Vagina (tissue), 2 donors: ENCODE data around the gene SETDB1. TPM values are rescaled to one million over a fixed set of nuclear protein-coding genes. Genes with fewer than 3 reads are reported as not detected.

Experiments used
- DNase-seq, 2 donors: peaks; one replicate each; pipeline ENCODE4 v3.0.0-alpha.2; 2017; ENCODE audit errors: extremely low spot score in 2 of 2
- H3K27ac ChIP-seq: fragments of 200-600 bp; sonication (generic); one replicate; pipeline ENCODE4 v1.5.1; 2019
- H3K27me3 ChIP-seq: fragments of 200-600 bp; sonication (generic); one replicate; pipeline ENCODE4 v1.5.1; 2019
- H3K36me3 ChIP-seq, 2 donors: fragments of 200-600 bp; sonication (generic); one replicate each; pipeline ENCODE4 v1.5.1; 2017 to 2019
- H3K4me1 ChIP-seq: fragments of 200-600 bp; sonication (generic); one replicate; pipeline ENCODE4 v1.5.1; 2019
- H3K4me3 ChIP-seq, 2 donors: fragments of 200-600 bp; sonication (generic); 1 replicate in 1 of 2; 2 replicates in 1 of 2; pipeline ENCODE4 v1.5.1; 2016 to 2019
- H3K9me3 ChIP-seq: fragments of 200-600 bp; sonication (generic); one replicate; pipeline ENCODE4 v1.5.1; 2019
- CTCF ChIP-seq, 3 experiments: fragments of 450-650 bp in 2 of 3; fragments of 200-600 bp in 1 of 3; sonication (generic) in 1 of 3; IDR thresholded peaks; one replicate each; pipeline ENCODE4 v1.5.1; 2017 to 2019; ENCODE audit warnings: antibody characterized with exemption in 3 of 3, mild to moderate bottlenecking in 2 of 3, moderate library complexity in 2 of 3
- POLR2A ChIP-seq, 2 donors: fragments of 450-650 bp; IDR thresholded peaks; one replicate each; pipeline ENCODE4 v1.6.1; 2017; ENCODE audit warnings: antibody characterized with exemption in 2 of 2, mild to moderate bottlenecking in 2 of 2, moderate library complexity in 2 of 2
- POLR2AphosphoS5 ChIP-seq, 2 donors: sonication (generic); formaldehyde crosslinking; IDR thresholded peaks; one replicate each; pipeline ENCODE4 v1.9.0; 2017; ENCODE audit warnings: antibody characterized with exemption in 2 of 2, mild to moderate bottlenecking in 2 of 2, low read depth in 1 of 2; ENCODE audit not compliant: insufficient read depth in 1 of 2
- intact Hi-C: fragments of 100-400 bp; cut with DNase I; formaldehyde crosslinking; loops from one replicate; pipeline ENCODE4 v1.15.1; 2023
- total RNA-seq: library from RNA; depleted of rRNA; stranded (reverse); fragments of >200 nt; gene quantifications from one replicate; pipeline ENCODE4 v1.2.3, GENCODE V29; 2016

SETDB1 gene
- total RNA-seq, 1 donor from 2014 or later = 51.1 TPM

GRCh38 chr1:151002611-151003010 is 76.4 kb downstream of the SETDB1 start:
- H3K4me3 ChIP-seq = peak overlapping the region in 1 of 2 donors; percentile 16
- H3K27me3 ChIP-seq = no peaks in the 10 kb centered on the region
- intact Hi-C loops = no loop called here
- H3K9me3 ChIP-seq = no peaks in the 10 kb centered on the region
- no peak for DNase-seq
- TF ChIP-seq CTCF (IDR thresholded peaks at IDR 0.05) = no peak
- peaks cover 0 to 34% of the 10 kb centered on the region in 2 donors for H3K36me3 ChIP-seq
- H3K4me1 ChIP-seq = peaks cover 51% of the 10 kb centered on the region
- peak overlapping the region; percentile 33 for H3K27ac ChIP-seq

GRCh38 chr1:151003180-151003579 is 77.0 kb downstream of the SETDB1 start:
- no peak for TF ChIP-seq CTCF (IDR thresholded peaks at IDR 0.05)
- TF ChIP-seq POLR2AphosphoS5 (IDR thresholded peaks at IDR 0.05; ENCODE audit: insufficient read depth in 1 of 2, low read depth in 1 of 2) = no peak
- no peak for TF ChIP-seq POLR2A (IDR thresholded peaks at IDR 0.05)
- Histone ChIP-seq H3K27ac (peak overlapping the region; percentile 33), H3K27me3 (no peaks in the 10 kb centered on the region), H3K4me1 (peaks cover 55% of the 10 kb centered on the region), H3K4me3 (peak overlapping the region; percentile 16 to 18), H3K36me3 (peaks cover 0 to 28% of the 10 kb centered on the region in 2 donors), H3K9me3 (no peaks in the 10 kb centered on the region)
- DNase-seq = no peak
- intact Hi-C loops = no loop called here

GRCh38 chr1:151005729-151006319 is 79.7 kb downstream of the SETDB1 start:
- intact Hi-C loops = no loop called here
- Histone ChIP-seq H3K4me3 (peak overlapping the region; percentile 62 to 70), H3K9me3 (no peaks in the 10 kb centered on the region), H3K36me3 (peaks cover 0 to 13% of the 10 kb centered on the region in 2 donors), H3K27ac (peak overlapping the region; percentile 93), H3K4me1 (peaks cover 79% of the 10 kb centered on the region), H3K27me3 (no peaks in the 10 kb centered on the region)
- no peak for DNase-seq
- TF ChIP-seq POLR2AphosphoS5 (IDR thresholded peaks at IDR 0.05; ENCODE audit: insufficient read depth in 1 of 2, low read depth in 1 of 2) = no peak
- TF ChIP-seq POLR2A (IDR thresholded peaks at IDR 0.05) = no peak
- no peak for TF ChIP-seq CTCF (IDR thresholded peaks at IDR 0.05)

DNA sequence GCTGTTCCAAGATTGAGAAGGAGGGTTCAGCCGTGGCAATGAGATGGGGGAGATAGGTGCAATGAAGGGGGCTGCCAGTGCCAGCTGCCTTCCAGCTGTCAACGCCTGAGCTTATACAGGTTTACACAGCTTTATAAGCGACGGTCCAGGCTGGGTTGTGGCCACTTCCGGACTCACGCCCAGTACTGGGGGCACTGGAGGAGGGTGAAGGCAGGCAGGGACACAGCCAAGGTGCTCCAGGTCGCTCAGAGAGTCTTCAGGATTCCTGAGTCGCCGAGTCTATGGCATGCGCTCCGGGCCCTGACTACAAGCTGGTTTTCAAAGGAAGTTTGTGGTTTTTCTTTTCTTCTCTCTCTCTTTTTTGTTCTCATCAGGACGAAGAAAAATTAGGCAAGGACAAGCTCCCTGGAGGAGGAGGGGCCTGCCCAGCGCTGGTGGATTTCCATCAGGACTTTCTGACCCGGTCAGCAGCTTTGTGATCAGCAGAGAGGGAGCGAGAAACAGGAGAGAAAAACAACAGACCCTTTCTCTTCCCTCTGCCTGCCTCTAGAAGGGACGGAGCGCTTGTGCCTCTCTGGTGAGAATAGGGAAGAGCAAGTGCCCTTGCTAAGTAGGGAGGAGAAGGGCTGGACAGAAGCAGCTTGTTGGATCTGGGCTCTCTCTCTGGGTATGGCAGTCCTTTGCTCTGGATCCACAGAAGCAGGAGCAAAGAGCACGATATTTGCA is 80.3 kb downstream of the SETDB1 start, which contains the start of gene MINDY1:
Gene MINDY1, minus strand, starts transcription at position 576 of the 726 bp plus-strand sequence. CDS start 4,285 bp downstream, outside the sequence.
- peaks cover 0 to 6% of the 10 kb centered on the region in 2 donors for H3K36me3 ChIP-seq
- no peaks in the 10 kb centered on the region for H3K27me3 ChIP-seq
- DNase-seq = no peak
- TF ChIP-seq CTCF (IDR thresholded peaks at IDR 0.05) (peak in 1 of 3 experiments; percentile 43), POLR2AphosphoS5 (IDR thresholded peaks at IDR 0.05; ENCODE audit: insufficient read depth in 1 of 2, low read depth in 1 of 2) (peak in 1 of 2 donors; percentile 59), POLR2A (IDR thresholded peaks at IDR 0.05) (peak in 1 of 2 donors; percentile 62)
- H3K27ac ChIP-seq = peak within 1 kb of the TSS; percentile 93
- intact Hi-C loops = no loop called here
- no peaks in the 10 kb centered on the region for H3K9me3 ChIP-seq
- H3K4me1 ChIP-seq = peaks cover 85% of the 10 kb centered on the region
- peak within 1 kb of the TSS; percentile 62 to 70 for H3K4me3 ChIP-seq

GRCh38 chr1:151007853-151008243 is 81.7 kb downstream of the SETDB1 start:
- H3K36me3 ChIP-seq = no peaks in the 10 kb centered on the region
- H3K4me1 ChIP-seq = peaks cover 76% of the 10 kb centered on the region
- peak overlapping the region; percentile 70 to 85 for H3K4me3 ChIP-seq
- intact Hi-C loops = no loop called here
- peak overlapping the region; percentile 93 for H3K27ac ChIP-seq
- no peak for TF ChIP-seq POLR2AphosphoS5 (IDR thresholded peaks at IDR 0.05; ENCODE audit: insufficient read depth in 1 of 2, low read depth in 1 of 2)
- no peak for TF ChIP-seq POLR2A (IDR thresholded peaks at IDR 0.05)
- no peak for TF ChIP-seq CTCF (IDR thresholded peaks at IDR 0.05)
- DNase-seq = no peak
- no peaks in the 10 kb centered on the region for H3K27me3 ChIP-seq
- no peaks in the 10 kb centered on the region for H3K9me3 ChIP-seq
